NCI-H2107 treated with DMSO at 0.1 percent for 48 hours (cell line): Measurements from ENCODE around the gene PCDH15.

ENCODE experiments used
- DNase-seq: peaks from one replicate; lab custom pipeline; 2025; ENCODE audit not compliant: unreplicated experiment; lab: John Stamatoyannopoulos, UW

Gene PCDH15

GRCh38 chr10:54800741-54801421, at the start of gene PCDH15:
Gene PCDH15 (minus strand): TSS chr10:54801231. CDS start chr10:54664262, 136,969 bp downstream.
- peak; percentile 10 for DNase-seq

- DNase-seq, result no peak
Measured at GRCh38 chr10:54843932-54844331, 42.9 kb upstream of the PCDH15 start.

GRCh38 chr10:54843085-54843646, 42.1 kb upstream of the PCDH15 start:
- no peak for DNase-seq

- no peak for DNase-seq
Measured at GRCh38 chr10:54837479-54837878, 36.4 kb upstream of the PCDH15 start.

- DNase-seq, result no peak
Measured at GRCh38 chr10:54833029-54833428, 32.0 kb upstream of the PCDH15 start.

- DNase-seq, result no peak
Measured at GRCh38 chr10:54826994-54827560, 26.0 kb upstream of the PCDH15 start.

GRCh38 chr10:54815583-54815982, 14.6 kb upstream of the PCDH15 start:
- no peak for DNase-seq

- no peak for DNase-seq
Measured at GRCh38 chr10:54808186-54808935, 7.3 kb upstream of the PCDH15 start.

GRCh38 chr10:54799506-54799905, 1.5 kb downstream of the PCDH15 start:
- DNase-seq, result no peak

GRCh38 chr10:54797636-54798321, 3.3 kb downstream of the PCDH15 start:
- no peak for DNase-seq

- DNase-seq, result no peak
Measured at GRCh38 chr10:54796881-54797280, 4.2 kb downstream of the PCDH15 start.

GRCh38 chr10:54776622-54777021, 24.4 kb downstream of the PCDH15 start:
- DNase-seq, result no peak

- DNase-seq, result no peak
Measured at GRCh38 chr10:54772468-54773122, 28.4 kb downstream of the PCDH15 start.

GRCh38 chr10:54769051-54769450, 32.0 kb downstream of the PCDH15 start:
- no peak for DNase-seq

- no peak for DNase-seq
Measured at GRCh38 chr10:54758791-54759190, 42.2 kb downstream of the PCDH15 start.

GRCh38 chr10:54749623-54750022, 51.4 kb downstream of the PCDH15 start:
- no peak for DNase-seq

- DNase-seq, result no peak
Measured at GRCh38 chr10:54745436-54745835, 55.6 kb downstream of the PCDH15 start.

GRCh38 chr10:54742416-54742815, 58.6 kb downstream of the PCDH15 start:
- no peak for DNase-seq

- DNase-seq, result no peak
Measured at GRCh38 chr10:54728511-54728910, 72.5 kb downstream of the PCDH15 start.

- DNase-seq, result no peak
Measured at GRCh38 chr10:54722075-54722474, 79.0 kb downstream of the PCDH15 start.

- DNase-seq, result no peak
Measured at GRCh38 chr10:54710918-54711317, 90.1 kb downstream of the PCDH15 start.
